T-helper 1 cell treated with Interleukin-12 subunit alpha and Interleukin-12 subunit beta and Interleukin-4 antibody, amounts not matched to agents 30 ng/mL and 1 ng/mL, for 36 hours (primary cell): ENCODE results near the gene MCAT. TPM values are rescaled to one million over a fixed set of nuclear protein-coding genes. Genes with fewer than 3 reads are reported as not detected.
"Not testable (repeated sequence)": the region's sequence is repeated elsewhere in the genome, so short reads cannot be mapped to it uniquely, and the experiment has no call there.

Source experiments
- intact Hi-C: fragments of 100-400 bp; cut with micrococcal nuclease; formaldehyde crosslinking; loops from one replicate; pipeline ENCODE4 v1.15.1; 2024
- total RNA-seq: library from RNA; stranded (reverse); gene quantifications from 2 replicates; pipeline ENCODE4 v1.2.3, GENCODE V29; 2022

Gene MCAT
- total RNA-seq, 1 donor from 2014 or later, result 14.0 TPM

DNA sequence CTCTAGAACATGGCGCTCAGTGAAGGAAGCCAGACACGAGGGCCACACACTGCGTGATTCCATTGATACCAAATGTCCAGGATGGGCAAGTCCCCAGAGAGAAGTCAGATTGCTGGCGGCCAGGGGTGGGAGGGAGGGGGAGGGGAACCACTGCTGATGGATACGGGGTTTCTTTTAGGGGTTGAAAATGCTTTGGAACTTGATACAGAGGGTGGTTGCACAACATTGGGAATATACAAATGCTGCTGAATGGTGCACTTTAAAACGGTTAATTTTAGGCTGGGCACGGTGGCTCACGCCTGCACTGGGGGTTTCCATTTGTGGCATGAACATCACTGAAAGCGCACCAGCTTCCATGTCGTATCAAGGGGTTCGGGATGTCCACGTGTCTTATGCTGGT, 13.2 kb upstream of the MCAT start:
- intact Hi-C loops, result no loop called here

DNA sequence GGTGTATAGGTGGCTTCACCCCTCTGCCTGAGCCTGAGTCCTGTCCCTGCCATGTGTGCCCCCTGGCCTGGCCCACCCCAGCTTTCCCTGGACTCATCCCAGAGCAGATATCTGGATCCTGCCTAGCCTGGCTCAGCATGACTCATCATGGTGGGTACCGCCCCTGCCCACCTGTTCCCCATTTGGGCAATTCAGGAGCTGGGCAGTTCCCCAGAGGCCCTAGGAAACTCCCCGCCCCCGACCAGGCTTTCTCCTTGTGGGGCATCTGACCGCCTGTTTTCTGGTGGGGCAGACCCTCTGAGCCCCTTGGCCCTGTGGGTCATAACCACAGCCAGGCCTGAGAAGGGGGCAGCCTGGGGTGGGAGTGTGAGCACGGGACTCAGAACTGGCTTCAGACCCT, 12.6 kb upstream of the MCAT start:
- intact Hi-C loops, result no loop called here

DNA sequence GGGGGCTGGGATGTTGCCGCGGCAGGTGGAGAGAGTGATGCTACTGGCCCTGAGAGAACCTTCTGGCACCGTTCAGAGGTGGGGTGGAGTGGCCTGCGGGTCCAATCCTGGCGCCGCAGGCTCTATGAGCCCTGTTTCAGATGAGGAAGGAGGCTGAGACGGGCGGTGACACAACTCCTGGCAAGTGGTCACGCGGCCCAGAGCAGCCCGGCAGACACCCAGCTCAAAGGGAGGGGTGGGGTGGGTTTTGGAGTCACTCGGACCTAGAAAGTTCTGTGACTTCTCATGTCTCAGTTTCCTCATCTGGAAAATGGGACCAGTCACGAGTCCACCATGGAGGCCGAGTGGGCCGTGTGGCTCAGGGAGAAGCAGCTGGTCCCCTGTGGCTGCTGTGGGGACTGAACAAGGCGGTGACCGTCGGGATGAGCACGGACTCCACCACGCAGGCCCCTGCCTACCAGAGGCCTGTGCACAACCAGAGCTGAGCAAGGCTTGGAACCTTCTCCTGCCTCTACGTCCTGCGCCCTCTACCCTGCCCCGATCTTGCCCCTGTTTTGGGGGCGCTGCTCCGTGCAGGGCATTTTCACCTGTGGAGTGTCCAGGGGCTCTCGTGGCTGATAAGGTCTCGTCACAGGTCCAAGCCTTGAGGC, 11.8 kb upstream of the MCAT start:
- intact Hi-C loops, result no loop called here

DNA sequence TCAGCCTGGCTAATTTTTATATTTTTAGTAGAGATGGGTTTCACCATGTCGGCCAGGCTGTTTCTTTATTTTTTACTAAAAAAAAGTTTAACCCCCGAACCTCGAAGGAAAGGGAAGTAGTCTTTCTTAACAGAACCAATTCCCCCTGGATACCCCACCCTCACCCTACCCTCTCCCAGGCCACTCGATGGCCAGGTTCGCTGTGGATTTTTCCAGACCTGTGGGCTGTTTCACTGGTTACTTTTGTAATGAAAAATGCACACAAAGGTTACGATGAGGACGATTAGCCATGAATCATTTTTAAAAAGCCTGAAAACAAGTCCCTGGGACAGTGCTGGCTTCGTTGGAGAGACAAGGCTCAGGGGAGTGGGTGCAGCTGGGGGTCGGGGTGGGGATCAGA, 10.7 kb upstream of the MCAT start:
- intact Hi-C loops, result loop anchor here (2.0 kb wide), 1 partner anchor 43 kb away; the partner anchor contains the start of gene BIK

DNA sequence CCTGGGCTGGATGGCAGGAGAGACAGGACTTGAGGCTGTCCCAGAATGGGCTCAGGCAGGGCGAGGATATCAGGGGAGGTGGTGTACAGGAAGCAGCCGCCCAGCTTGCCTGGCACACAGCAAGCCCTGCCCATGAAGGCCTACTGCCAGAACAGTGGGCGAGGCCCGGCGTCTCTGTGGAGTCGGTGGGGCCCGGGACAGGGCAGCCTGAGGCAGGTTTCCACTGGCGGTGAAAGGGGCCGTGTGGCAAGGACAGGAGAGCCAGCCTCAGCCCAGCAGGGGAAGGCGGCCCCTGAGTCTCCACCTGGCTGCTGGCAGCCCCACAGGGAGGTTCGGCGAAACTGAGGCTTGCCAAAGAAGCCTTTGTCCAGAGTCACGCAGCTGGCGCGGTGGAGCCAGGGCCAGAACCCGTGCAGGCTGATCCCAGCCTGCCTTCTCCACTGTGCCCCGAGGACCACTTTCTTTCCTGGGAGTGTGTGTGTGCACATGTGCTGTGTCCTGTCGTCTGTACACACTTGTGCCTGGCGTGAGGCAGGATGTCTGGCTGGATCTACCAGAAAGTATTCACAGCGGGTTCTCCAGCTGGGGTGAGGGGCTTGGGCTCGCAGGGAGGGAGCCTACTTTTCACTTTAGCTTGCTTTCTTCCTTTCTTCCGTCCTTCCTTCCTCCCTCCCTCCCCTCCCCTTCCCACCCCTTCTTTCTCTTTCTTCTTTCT, 9.3 kb upstream of the MCAT start:
- intact Hi-C loops, result loop anchor here (1.0 to 2.0 kb wide), 3 partner anchors 9 to 42 kb away; partner anchors contain the start of genes BIK and MCAT

DNA sequence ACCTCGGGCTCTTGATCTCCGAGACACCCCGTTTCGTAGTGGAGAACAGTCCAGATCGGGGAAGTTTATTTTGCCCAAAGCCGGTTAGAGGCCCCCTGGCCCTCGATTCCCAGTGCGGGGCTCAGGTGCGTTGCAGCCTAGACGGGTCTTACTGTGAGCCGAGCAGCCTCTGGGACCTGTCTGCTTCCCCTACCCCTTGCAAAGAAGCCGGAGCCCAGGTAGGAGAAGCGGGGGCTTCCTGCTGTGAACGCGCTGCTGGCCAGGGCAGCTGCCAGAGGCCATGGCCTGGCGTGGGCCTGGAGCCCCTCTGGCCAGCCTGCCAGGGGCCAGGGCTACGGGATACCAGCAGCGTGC, 8.8 kb upstream of the MCAT start:
- intact Hi-C loops, result loop anchor here (1.0 to 2.0 kb wide), 3 partner anchors 9 to 41 kb away; partner anchors contain the start of genes BIK and MCAT

DNA sequence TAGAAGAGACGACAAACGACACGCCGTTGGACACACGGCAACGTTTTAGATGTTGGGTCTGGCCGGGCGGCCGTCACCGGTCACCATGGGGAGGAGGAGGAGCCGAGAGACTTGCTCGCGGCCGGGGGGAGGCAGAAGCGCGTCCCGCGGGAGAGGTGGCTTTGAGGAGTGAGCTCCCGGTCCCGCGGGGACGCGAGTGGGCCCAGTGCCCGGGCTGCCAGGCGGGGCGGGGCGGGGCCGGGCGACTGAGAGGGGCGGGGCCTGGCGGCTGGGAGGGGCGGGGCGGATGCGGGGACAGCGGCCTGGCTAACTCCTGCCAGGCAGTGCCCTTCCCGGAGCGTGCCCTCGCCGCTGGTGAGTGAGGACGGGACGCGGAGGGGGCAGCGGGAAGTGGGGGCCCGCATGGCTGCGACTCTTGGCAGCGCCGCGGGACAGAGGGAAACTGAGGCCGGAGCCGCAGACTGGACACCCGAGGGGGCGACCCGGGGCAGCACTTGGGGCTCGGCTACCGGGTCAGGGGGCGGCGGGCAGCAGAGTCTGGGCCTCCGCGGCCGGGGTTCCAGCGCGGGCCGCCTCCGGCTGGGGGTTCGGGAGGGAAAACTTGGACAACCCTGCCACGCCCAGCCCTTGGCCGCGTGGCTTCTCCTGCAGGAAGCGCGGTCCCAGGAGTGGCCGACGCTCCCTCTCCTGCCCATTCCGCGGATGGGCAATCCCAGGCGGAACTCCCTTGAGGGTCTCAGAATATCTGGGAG, 8.2 kb upstream of the MCAT start, which contains the start of gene TSPO:
Gene TSPO (plus strand): TSS at position 309 of the 752 bp plus-strand sequence. CDS start 7,680 bp downstream, outside the sequence.
- intact Hi-C loops, result loop anchor here (1.0 to 2.0 kb wide), 5 partner anchors 8 to 137 kb away; partner anchors contain the start of genes BIK, MCAT, PACSIN2 and TTLL1

DNA sequence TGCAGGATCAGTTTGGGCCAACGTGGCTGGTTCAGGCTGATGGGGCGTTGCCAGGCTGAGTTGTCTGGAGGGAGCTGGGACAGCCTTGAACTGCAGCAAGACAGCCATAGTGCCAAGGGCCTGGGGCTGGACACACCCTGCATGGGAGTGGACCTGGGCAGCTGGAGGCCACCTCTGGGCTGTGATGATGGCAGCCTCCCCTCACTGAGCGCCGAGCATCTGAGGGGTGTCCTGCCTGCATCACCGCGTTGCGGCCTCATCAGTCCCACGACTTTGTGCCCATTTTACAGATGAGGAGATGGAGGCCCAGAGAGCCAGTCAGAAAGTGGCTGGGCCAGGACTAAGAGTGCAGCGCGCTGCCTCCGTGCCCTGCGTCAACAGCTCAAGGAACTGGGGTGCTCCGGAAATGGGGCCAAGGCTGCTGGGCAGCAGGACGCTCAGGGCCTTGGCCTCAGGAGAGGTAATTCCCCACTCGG, 7.6 kb upstream of the MCAT start:
- intact Hi-C loops, result loop anchor here (2.0 kb wide), 2 partner anchors 62 to 136 kb away; partner anchors contain the start of genes PACSIN2 and TTLL1

DNA sequence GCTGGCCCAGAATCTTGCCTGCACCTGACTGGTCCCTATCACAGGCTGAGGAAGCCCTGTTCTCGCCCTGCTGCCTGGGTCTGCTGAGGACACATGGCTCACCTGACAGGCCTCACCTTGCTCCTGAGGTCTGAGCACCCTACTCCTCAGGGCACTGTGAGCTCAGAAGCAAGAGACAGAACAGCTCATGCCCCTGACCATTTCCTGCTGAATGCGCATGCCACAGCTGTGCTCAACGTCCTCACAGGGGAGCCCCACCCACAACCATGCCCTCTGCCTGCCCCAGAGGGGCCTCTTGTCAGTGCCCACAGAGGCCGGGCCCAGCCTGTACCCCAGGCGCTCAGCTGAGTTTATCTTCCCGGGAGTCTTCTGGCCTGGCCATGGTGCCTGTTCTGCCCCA, 5.4 kb upstream of the MCAT start:
- intact Hi-C loops, result no loop called here

DNA sequence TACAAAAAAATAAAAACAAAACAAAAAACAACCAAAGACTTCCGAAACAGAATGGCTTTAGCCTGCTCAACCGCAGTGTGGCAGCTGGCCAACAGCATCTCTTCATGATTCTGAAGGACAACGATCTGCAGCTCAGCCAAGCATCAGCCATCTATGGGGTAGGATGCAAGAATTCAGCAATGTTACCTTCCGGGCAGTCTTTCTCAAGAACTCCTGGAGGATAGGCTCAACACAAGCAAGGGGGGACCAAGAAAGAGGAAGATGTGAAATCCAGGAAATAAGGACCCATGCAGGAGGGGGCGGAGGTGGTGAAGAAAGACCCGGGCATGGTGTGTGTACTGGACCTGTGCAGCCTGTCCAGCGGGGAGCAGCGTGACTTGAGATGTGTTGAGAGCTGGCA, 4.6 kb upstream of the MCAT start:
- intact Hi-C loops, result no loop called here

DNA sequence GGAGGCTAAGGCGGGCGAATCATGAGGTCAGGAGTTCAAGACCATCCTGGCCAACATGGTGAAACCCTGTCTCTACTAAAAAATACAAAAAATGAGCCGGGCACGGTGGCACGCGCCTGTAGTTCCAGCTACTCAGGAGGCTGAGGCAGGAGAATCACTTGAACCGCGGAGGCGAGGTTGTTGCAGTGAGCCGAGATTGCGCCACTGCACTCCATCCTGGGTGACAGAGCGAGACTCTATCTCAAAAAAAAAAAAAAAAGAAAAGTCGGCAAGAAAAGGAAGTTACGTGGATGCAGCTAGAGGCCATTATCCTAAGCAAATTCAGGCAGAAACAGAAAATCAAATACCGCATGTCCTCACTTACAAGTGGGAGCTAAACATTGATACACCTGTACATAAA, 3.1 kb upstream of the MCAT start:
- intact Hi-C loops, result not testable (repeated sequence)

DNA sequence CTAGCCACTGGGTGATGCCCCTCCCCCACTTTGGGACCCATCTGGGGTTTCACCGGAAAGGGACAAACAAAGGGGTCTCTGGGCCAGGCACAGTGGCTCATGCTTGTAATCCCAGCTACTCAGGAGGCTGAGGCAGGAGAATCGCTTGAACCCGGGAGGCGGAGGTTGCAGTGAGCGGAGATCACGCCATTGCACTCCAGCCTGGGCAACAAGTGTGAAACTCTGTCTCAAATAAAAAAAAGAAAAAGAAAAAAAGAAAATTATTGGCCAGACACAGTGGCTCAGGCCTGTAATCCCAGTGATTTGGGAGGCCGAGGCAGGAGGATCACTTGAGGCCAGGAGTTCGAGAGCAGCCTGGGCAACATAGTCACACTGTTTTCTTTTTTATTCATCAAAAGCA, 2.2 kb upstream of the MCAT start:
- intact Hi-C loops, result not testable (repeated sequence)

DNA sequence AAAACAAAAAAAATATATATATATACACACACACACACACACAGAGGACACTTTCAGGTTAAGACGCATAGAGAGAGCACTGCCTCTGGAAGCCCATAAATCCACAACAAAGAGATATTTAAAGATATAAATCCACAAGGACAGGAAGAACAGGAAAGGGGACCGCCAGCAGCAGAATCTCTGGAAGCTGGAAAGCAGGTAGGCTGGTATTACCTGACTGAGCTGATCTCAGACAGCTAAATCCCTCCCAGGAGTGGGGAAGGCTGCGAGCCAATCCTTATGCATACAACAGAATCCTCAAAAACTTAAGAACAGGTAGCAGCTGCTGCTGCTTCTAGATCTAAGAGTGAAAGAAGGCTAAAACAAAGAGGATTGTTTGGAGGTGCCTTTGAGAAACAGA, 1.8 kb upstream of the MCAT start:
- intact Hi-C loops, result no loop called here

DNA sequence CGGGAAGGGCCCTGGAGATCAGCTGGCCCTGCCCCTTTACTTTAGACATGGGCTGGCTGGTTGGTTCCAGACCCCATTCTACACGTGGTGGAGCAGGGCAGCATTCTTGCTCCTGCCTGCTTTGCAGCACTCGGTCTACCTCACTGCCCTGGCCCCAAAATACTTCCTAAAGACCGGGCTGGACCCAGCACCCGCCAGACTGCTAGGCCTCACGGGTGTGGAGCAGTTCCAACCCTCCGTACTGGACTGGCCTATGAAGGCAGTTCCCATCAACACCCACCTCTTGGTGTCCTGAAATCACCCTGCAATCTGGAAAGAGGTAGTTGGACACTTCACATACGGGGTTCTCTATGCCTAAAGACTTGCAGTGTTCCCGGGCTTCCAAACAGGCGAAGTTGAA, 6.4 kb downstream of the MCAT start:
- intact Hi-C loops, result no loop called here

DNA sequence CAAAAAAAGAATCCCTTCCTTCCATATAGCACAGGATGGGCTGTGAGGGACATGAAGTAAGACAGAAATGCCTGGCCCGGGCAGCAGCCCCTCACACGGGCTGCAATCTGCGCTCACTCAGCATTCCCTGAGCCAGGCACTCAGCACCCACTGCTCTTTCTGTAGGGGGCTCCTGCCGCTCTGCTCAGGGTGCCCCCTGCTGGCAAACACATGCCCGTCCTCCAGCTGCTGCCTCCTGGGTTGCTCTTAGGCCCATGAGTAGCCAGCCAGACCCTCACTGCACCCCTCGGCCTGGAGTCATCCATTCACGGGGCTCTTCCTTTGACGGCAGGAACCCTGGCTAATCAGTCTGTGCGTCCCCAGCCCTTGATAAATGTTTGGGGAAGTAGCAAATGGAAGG, 6.9 kb downstream of the MCAT start:
- intact Hi-C loops, result no loop called here

DNA sequence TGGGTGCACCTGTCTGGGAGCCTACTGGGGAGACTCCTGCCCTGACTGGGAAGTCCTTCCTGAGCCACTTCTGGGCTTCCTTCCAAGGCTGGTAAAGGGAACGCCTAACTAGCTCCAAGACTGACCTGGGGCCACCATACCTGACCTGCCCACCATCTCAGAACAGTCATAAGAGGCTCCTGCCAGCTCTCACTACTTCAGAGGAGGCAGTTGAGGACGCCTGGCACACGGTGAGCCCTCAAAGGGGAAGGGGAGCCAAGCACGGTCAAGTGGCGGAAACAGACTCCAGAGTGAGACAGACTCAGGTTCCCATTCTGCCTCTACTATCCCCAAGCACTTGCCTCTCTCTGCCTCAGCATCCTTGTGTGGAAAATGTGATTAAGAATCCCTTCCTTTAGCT, 7.6 kb downstream of the MCAT start:
- intact Hi-C loops, result no loop called here

DNA sequence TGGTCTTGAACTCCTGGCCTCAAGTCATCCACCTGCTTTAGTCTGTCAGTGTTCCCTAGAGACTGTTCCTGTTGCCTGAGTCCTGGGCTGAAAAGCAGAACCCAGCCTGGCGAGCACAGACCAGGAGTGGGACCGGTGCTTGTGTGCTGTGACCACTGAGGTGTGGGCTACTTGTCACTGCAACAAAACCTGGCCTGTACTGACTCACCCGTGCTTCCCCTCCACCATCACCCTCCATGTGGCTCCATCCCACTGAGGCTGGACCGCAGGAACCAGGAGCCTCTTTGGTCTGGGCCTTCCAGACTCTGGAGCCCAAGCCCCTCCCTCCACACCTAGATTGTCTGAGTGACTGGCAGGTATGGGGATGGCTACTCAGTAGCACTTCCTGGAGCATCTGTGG, 8.6 kb downstream of the MCAT start:
- intact Hi-C loops, result no loop called here

DNA sequence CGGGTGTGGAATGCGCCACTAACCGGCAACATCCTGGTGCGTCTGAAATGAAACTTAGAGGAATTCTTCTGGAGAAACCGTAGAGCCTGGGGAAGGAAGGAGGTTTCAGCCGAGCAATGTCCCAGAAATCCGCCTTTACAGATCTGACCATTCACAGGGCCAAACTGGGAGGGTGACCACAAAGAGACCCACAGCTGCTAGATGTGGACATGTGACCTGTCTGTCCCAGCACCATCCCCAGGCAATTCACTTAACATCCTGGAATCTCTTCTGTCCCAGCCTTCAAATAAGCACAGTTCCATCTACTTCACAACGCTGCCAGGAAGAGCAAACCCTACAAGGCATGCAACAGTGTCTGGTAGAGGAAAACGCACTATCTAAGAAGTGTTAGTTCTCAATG, 9.8 kb downstream of the MCAT start:
- intact Hi-C loops, result no loop called here

DNA sequence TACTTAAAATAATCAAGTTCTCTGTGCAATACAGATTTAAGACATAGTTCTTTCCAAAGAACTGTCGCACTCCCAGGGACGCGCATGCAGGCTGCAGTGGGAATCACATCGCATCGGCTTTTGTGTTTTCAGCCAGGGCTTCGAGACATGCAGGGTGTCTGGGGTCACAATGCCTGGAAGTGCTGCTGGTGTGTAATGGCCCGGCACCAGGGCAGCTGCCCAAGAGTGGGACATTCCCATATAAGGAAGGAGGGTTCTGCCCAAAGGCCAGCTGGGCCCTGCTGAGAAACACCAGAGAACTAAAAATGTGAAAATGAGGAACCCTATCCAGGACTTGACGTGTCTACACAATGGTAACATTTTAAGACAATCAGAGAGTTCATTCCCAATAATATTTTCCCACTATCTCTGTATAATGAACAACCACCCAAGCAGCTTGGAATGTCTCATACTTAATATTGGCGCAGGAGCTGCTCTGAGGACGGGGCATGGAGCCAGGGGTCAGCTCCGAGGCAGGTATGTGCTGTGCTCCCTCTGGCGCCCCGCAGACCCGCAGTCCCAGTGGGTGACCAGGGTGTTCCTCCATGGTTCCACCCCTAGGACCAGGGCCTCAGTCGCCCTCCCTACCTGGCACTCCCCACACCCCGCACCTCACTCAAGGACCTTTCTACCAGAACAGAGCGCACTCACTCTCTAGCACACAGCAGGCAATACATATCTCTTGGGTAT, 11.3 kb downstream of the MCAT start:
- intact Hi-C loops, result no loop called here

DNA sequence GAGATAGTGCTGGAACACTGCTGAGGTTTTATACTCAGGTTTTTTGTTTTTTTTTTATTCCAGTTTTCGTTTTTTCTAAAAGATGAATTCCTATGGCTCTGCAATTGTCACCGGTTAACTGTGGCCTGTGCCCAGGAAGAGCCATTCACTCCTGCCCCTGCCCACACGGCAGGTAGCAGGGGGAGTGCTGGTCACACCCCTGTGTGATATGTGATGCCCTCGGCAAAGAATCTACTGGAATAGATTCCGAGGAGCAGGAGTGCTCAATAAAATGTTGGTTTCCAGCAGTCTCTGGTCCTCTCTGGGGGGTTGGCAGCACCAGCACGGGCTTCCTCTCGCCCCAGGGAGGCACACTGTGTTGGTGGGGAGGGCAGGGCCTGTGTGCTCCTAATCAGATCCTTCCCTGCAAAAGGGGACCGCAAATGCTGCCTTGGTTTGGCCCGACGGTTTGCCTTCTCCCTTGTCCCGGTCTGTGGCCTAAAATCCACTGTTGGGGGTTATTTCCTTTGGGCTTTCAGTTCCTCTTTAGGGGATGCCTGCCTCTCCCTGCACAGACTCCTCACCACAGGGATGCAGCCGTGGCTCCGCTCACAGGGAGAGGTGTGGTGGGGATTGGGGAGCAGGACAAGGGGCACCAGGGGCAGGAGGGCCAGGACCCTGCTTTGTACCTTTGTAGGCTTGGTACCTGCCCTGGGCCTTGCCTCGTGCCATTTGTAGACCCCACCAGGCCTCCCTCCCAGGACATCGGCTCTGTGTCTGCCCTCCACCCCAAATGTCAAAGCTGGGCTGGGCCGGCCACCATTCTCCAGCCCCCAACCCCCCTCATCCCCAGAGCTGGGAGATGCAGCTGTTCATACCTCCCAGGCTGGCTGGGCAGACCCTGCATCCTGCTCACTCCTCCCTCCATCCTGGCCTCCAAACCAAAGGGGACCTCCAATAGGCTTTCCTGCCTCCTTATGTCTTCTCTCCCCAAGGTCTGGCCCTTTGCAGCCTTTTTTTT, 13.5 kb downstream of the MCAT start:
- intact Hi-C loops, result no loop called here
